Left renal cortex interstitium (tissue), 4 donors: Measurements from ENCODE around the gene CDKN2D. TPM values are rescaled to one million over a fixed set of nuclear protein-coding genes. Genes with fewer than 3 reads are reported as not detected.
"Not testable (repeated sequence)": the region's sequence is repeated elsewhere in the genome, so short reads cannot be mapped to it uniquely, and the experiment has no call there.

Experiments
- DNase-seq, 4 donors: peaks; one replicate each; pipeline ENCODE4 v3.0.0-alpha.2; 2013; ENCODE audit warnings: low read depth in 4 of 4, low spot score in 2 of 4, missing footprints in 1 of 4
- polyA plus RNA-seq, 4 donors: library from polyadenylated mRNA; unstranded; fragments of 120-200 nt; gene quantifications; one replicate each; pipeline ENCODE4 v1.2.1, GENCODE V29; 2013; ENCODE audit not compliant: insufficient read length in 4 of 4

Gene CDKN2D
- polyA plus RNA-seq, 4 donors, result 9.3 to 12.5 (median 10.8) TPM

- DNase-seq, result no peak
These were observed 14.8 kb downstream of the CDKN2D start for GRCh38 chr19:10553943-10554381.

- DNase-seq, result no peak
These were observed 15.6 kb downstream of the CDKN2D start for GRCh38 chr19:10553087-10553667.

GRCh38 chr19:10552510-10553053 is 16.2 kb downstream of the CDKN2D start:
- no peak for DNase-seq

DNA sequence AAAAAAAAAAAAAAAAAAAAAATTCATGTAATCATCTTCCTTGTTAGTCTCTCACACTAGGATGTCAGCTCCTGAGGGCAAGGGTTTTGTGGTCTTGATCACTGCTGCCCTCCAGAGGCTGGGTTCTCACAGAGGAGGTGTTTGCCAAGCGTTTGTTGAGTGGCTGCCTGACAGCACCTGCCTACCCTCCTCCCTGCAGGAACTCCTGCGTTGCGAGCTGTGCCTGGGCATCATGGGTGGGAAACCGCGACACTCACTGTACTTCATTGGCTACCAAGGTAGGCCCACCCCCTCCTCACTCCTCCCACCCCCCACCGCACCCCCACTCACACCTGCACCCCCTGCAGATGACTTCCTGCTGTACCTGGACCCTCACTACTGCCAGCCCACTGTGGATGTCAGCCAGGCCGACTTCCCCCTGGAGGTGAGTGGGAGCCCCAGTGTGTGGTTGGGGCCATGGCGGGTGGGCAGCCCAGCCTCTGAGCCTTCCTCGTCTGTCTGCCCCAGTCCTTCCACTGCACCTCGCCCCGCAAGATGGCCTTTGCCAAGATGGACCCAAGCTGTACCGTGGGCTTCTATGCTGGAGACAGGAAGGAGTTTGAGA is 17.0 kb downstream of the CDKN2D start:
- DNase-seq, result no peak

DNA sequence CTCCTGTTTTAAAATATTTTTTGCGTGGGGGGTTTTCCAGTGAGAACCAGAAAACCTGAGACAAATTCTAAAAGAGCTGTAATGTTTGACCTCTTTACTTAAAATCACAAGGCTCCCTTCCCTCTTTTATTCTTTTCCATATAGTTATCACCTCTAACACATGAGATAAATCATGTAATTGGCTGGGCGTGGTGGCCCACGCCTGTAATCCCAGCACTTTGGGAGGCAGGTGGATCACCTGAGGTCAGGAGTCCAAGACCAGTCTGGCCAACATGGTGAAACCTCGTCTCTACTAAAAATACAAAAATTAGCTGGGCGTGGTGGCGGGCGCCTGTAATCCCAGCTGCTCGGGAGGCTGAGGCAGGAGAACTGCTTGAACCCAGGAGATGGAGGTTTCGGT is 17.8 kb downstream of the CDKN2D start:
- not testable (repeated sequence) for DNase-seq

DNA sequence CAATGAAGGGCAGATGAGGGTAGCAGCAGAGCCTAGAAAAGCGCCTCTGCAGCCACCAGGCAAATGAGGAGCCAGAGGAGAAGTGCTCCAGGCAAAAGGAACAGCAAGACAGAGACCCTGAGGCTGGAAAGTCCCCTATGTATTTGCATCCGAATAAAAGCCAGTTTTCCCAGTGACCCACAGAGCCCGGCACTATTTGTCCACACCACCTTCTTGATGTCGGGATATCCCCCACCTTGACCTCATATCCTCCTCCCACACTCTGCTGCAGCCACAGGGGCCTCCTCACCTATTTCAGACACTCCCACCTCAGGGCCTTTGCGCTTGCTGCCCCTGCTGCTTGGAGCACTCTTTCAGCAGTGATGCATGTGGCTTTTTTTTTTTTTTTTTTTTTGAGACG is 18.4 kb downstream of the CDKN2D start:
- DNase-seq, result no peak

DNA sequence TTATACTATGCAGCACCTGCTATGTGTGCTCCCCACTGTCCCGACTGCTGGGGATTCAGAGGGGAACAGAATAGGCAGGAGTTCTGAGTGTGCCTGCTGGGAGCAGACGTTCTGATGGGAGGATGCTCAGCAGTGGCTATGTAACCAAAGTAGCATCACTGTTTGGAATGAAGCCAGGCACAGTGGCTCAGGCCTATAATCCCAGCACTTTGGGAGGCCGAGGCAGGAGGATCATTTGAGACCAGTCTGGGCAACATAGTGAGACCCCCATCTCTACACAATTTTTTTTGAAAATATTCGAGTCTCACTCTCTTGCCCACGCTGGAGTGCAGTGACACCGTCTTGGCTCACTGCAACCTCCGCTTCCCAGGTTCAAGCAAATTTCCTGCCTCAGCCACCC is 19.0 kb downstream of the CDKN2D start:
- DNase-seq, result no peak

- DNase-seq, result no peak
These were observed 20.0 kb downstream of the CDKN2D start for GRCh38 chr19:10548746-10549276.

GRCh38 chr19:10546817-10547216 is 22.0 kb downstream of the CDKN2D start:
- no peak for DNase-seq

DNA sequence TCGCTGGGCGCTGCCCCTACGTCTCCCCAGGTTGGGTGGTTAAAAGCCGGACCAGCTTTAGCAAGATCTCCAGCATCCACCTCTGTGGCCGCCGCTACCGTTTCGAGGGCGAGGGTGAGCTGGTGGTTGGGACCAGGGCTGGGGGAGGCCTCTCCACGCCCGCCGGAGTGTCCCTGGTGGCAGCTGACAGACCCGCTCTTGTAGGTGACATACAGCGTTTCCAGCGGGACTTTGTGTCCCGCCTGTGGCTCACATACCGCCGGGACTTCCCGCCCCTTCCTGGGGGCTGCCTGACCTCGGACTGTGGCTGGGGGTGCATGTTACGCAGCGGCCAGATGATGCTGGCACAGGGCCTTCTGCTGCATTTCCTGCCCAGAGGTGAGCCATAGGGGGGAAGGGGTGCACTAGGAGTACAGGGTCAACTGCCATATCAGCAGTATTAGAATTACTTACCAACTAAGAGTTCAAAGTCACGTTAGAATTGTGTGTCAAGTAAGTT is 24.0 kb downstream of the CDKN2D start:
- no peak for DNase-seq

DNA sequence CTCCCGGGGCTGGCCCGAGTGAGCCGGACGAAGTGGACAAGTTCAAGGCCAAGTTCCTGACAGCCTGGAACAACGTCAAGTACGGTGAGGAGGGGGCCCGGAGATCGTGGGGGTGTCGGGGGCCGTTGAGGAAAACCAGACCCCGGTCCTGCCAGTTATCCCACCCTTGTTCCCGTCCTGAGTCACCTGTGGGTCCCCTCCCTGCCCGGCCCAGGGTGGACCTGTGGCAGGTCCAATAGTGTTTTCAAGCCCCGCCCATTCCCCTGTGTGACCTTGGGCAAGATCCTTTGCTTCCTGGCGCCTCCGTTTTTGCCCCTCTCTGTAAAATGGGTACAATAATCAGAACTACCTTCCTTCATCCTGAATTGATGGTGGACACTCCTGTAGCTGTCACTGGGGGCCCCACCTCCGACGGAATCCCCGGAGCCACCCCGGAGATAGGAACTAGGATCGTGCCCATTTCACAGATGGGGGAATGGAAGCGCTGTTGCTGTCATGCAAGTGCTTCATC is 24.5 kb downstream of the CDKN2D start:
- no peak for DNase-seq

GRCh38 chr19:10543420-10544241 is 25.1 kb downstream of the CDKN2D start, which contains the start of gene ATG4D:
Gene ATG4D, plus strand, starts transcription at chr19:10543904. Its CDS starts 187 bp downstream, at chr19:10544091.
- no peak for DNase-seq

GRCh38 chr19:10543059-10543419 is 25.7 kb downstream of the CDKN2D start:
- DNase-seq, result no peak

- not testable (repeated sequence) for DNase-seq
These were observed 29.8 kb downstream of the CDKN2D start for GRCh38 chr19:10539016-10539415.

DNA sequence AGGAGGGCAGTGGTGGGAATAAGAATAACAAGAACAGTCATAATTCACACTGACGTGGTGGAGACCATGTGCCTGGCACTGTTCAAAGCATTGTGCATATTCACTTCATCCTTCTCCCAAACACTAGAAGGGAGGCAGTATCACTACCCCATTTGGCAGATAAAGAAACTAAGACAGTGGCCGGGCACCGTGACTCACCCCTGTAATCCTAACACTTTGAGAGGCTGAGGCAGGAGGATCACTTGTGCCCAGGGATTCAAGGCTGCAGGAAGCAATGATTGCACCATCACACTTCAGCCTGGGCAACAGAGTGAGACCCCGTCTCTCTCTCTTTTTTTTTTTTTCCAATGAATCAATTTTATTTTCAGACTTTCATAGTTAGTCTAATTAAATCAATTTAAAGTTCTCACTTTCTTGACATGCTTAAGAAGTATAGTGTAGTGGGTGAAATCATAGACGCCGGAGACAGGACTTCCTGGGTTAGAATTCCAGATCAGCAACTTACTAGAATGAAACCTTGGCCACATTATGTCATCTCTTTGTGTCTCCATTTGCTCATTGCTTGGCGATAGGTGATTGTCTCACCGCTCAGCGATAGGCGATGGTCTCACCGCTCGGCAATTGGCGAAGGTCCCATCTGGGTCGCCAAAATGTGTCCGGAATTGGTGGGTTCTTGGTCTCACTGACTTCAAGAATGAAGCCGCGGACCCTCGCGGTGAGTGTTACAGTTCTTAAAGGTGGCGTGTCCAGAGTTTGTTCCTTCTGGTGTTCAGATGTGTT is 30.4 kb downstream of the CDKN2D start:
- no peak for DNase-seq

- no peak for DNase-seq
These were observed 31.1 kb downstream of the CDKN2D start for GRCh38 chr19:10537668-10538067.

GRCh38 chr19:10535613-10536012 is 33.2 kb downstream of the CDKN2D start:
- DNase-seq, result no peak

GRCh38 chr19:10533646-10534386 is 35.0 kb downstream of the CDKN2D start:
- DNase-seq, result no peak

DNA sequence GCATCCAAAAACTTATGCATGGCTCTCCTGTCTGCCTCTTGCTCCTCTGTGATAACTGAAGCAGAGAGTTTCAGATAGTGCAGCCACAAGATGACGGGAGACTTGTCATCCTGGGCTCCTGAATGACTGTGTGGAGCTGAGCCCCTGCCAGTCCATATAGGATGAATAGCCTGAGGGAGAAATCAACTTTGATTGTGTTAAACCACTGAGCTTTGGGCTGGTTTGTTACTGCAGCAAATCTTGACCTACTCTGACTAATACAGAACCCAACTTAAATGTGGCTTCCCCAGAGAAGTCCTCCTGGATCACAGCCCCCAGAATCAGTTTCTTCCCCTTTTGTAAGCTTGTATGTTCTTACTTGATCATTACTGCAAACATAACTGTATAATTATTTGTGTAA is 36.3 kb downstream of the CDKN2D start:
- no peak for DNase-seq
